HG02870 (cell line): Measurements from ENCODE around the gene TTC39B.
"Not testable (repeated sequence)": the region's sequence is repeated elsewhere in the genome, so short reads cannot be mapped to it uniquely, and the experiment has no call there.

Experiments
- ATAC-seq: cut with Tn5 transposase; IDR thresholded peaks from one replicate; pipeline ENCODE4 v1.9.1; 2021; ENCODE audit warnings: mild to moderate bottlenecking, moderate library complexity; ENCODE audit not compliant: unreplicated experiment

The TTC39B gene

GRCh38 chr9:15271403-15271802 is 35.6 kb downstream of the TTC39B start:
- ATAC-seq: no peak

- no peak for ATAC-seq
Observed at GRCh38 chr9:15268782-15269181, 38.2 kb downstream of the TTC39B start.

- no peak for ATAC-seq
Observed at GRCh38 chr9:15268317-15268716, 38.7 kb downstream of the TTC39B start.

GRCh38 chr9:15264918-15265317 is 42.1 kb downstream of the TTC39B start:
- no peak for ATAC-seq

GRCh38 chr9:15262581-15262980 is 44.4 kb downstream of the TTC39B start:
- ATAC-seq: no peak

- no peak for ATAC-seq
Observed at GRCh38 chr9:15256426-15256825, 50.6 kb downstream of the TTC39B start.

GRCh38 chr9:15253786-15254185 is 53.2 kb downstream of the TTC39B start:
- no peak for ATAC-seq

- no peak for ATAC-seq
Observed at GRCh38 chr9:15253197-15253596, 53.8 kb downstream of the TTC39B start.

GRCh38 chr9:15249981-15250380 is 57.0 kb downstream of the TTC39B start:
- ATAC-seq: no peak

GRCh38 chr9:15249042-15249818 is 57.8 kb downstream of the TTC39B start:
- ATAC-seq: no peak

GRCh38 chr9:15248621-15249020 is 58.4 kb downstream of the TTC39B start:
- no peak for ATAC-seq

GRCh38 chr9:15248081-15248480 is 58.9 kb downstream of the TTC39B start:
- no peak for ATAC-seq

GRCh38 chr9:15246708-15247107 is 60.3 kb downstream of the TTC39B start:
- ATAC-seq: no peak

- no peak for ATAC-seq
Observed at GRCh38 chr9:15246243-15246642, 60.8 kb downstream of the TTC39B start.

- no peak for ATAC-seq
Observed at GRCh38 chr9:15244001-15244441, 63.0 kb downstream of the TTC39B start.

- ATAC-seq: no peak
Observed at GRCh38 chr9:15243081-15243480, 63.9 kb downstream of the TTC39B start.

- ATAC-seq: no peak
Observed at GRCh38 chr9:15240927-15241326, 66.1 kb downstream of the TTC39B start.

GRCh38 chr9:15239816-15240215 is 67.2 kb downstream of the TTC39B start:
- no peak for ATAC-seq

GRCh38 chr9:15238646-15239045 is 68.4 kb downstream of the TTC39B start:
- no peak for ATAC-seq

- no peak for ATAC-seq
Observed at GRCh38 chr9:15235658-15236057, 71.4 kb downstream of the TTC39B start.

GRCh38 chr9:15233941-15234490 is 73.0 kb downstream of the TTC39B start:
- not testable (repeated sequence) for ATAC-seq

GRCh38 chr9:15232706-15233280 is 74.2 kb downstream of the TTC39B start:
- not testable (repeated sequence) for ATAC-seq
